SH-SY5Y (cell line): Measurements from ENCODE around the gene OSBPL8.

Experiments
- GATA2 ChIP-seq: IDR thresholded peaks from 2 replicates; pipeline ENCODE4 v1.6.1; 2011; ENCODE audit warnings: mild to moderate bottlenecking, low read depth, low read length
- GATA3 ChIP-seq: IDR thresholded peaks from 2 replicates; pipeline ENCODE4 v1.6.1; 2011; ENCODE audit warnings: low read depth, mild to moderate bottlenecking, low read length, moderate library complexity

- TF ChIP-seq GATA3 = no peak
- no peak for TF ChIP-seq GATA2
Measured at GRCh38 chr12:76506149-76506548, 53.4 kb downstream of the OSBPL8 start.
